ENCODE results near the gene CYP1A2. TPM values are rescaled to one million over a fixed set of nuclear protein-coding genes. Genes with fewer than 3 reads are reported as not detected.

Gene CYP1A2
- total RNA-seq, 2 experiments from 2014 or later = not detected

- Histone ChIP-seq H3K9me2 (ENCODE audit: insufficient read depth, low read length) (no peaks in the 10 kb centered on the region), H3K36me3 (ENCODE audit: insufficient read depth, low read length) (no peaks in the 10 kb centered on the region), H3K79me2 (ENCODE audit: insufficient read depth, low read depth, low read length) (no peaks in the 10 kb centered on the region), H3K4me3 (ENCODE audit: low read depth, low read length, poor library complexity, severe bottlenecking) (no peak overlapping the region), H2AFZ (ENCODE audit: low read length) (no peak overlapping the region), H3K27ac (ENCODE audit: low read depth, low read length, poor library complexity, severe bottlenecking) (no peak overlapping the region), H4K20me1 (ENCODE audit: insufficient read depth, low read length) (no peaks in the 10 kb centered on the region), H3K4me1 (ENCODE audit: insufficient read depth, low read length, poor library complexity, severe bottlenecking) (no peaks in the 10 kb centered on the region), H3K4me2 (ENCODE audit: low read length) (no peak overlapping the region), H3K9me3 (ENCODE audit: low read length) (no peaks in the 10 kb centered on the region)
- DNase-seq (ENCODE audit: low spot score) = no peak
- ChIA-PET POLR2A (interaction anchor here (0.7 kb wide), 1 partner anchor 1923 kb away, joined by 4 read pairs; no protein-coding TSS in a partner anchor), CTCF (ENCODE audit: unreplicated experiment) (no interaction called here)
- intact Hi-C loops (cut with micrococcal nuclease; ENCODE audit: unreplicated experiment) = no loop called here
- TF ChIP-seq EZH2phosphoT487 (IDR thresholded peaks at IDR 0.05; ENCODE audit: borderline replicate concordance, low read depth, low read length) (no peak), CTCF (conservative IDR thresholded peaks at IDR 0.05; ENCODE audit: low read length) (no peak)
- BruUV-seq (replicated peaks) = no TSS peak
These were observed 6.2 kb upstream of the CYP1A2 start for GRCh38 chr15:74742422-74742821.

DNA sequence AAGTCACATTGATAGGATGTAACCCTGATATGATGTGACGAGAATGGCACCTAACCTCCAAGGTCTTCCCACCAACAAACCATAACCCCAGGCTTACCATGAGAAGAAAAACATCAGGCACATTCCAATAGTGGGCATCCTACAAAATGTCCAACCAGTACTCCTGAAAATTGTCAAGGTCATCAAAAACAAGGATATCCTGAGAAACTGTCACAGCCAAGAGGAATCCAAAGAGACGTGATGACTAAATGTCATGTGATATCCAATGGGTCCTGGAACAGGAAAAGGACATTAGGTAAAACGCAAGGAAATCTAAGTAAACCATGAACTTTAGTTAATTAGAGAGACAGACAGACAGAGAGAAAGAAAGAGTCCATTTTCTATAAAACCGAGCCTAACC lies 2.3 kb upstream of the CYP1A2 start:
- Histone ChIP-seq H3K4me2 (ENCODE audit: low read length) (no peak overlapping the region), H3K4me3 (ENCODE audit: low read depth, low read length, poor library complexity, severe bottlenecking) (no peak overlapping the region), H3K79me2 (ENCODE audit: insufficient read depth, low read depth, low read length) (no peaks in the 10 kb centered on the region), H3K9me2 (ENCODE audit: insufficient read depth, low read length) (no peaks in the 10 kb centered on the region), H3K9me3 (ENCODE audit: low read length) (no peaks in the 10 kb centered on the region), H3K27ac (ENCODE audit: low read depth, low read length, poor library complexity, severe bottlenecking) (no peak overlapping the region), H2AFZ (ENCODE audit: low read length) (no peak overlapping the region), H4K20me1 (ENCODE audit: insufficient read depth, low read length) (no peaks in the 10 kb centered on the region), H3K4me1 (ENCODE audit: insufficient read depth, low read length, poor library complexity, severe bottlenecking) (no peaks in the 10 kb centered on the region), H3K36me3 (ENCODE audit: insufficient read depth, low read length) (no peaks in the 10 kb centered on the region)
- no peak for TF ChIP-seq EZH2phosphoT487 (IDR thresholded peaks at IDR 0.05; ENCODE audit: borderline replicate concordance, low read depth, low read length)
- TF ChIP-seq CTCF (conservative IDR thresholded peaks at IDR 0.05; ENCODE audit: low read length) = no peak
- BruUV-seq (replicated peaks) = no TSS peak
- POLR2A ChIA-PET = no interaction called here
- intact Hi-C loops (cut with micrococcal nuclease; ENCODE audit: unreplicated experiment) = loop anchor here (5.0 kb wide), 1 partner anchor 216 kb away; no protein-coding TSS in a partner anchor
- CTCF ChIA-PET (ENCODE audit: unreplicated experiment) = no interaction called here
- DNase-seq (ENCODE audit: low spot score) = no peak

DNA sequence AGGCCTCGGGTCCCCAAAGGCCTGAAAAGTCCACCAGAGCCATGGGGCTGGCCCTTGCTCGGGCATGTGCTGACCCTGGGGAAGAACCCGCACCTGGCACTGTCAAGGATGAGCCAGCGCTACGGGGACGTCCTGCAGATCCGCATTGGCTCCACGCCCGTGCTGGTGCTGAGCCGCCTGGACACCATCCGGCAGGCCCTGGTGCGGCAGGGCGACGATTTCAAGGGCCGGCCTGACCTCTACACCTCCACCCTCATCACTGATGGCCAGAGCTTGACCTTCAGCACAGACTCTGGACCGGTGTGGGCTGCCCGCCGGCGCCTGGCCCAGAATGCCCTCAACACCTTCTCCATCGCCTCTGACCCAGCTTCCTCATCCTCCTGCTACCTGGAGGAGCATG lies 1.2 kb downstream of the CYP1A2 start:
- no peak overlapping the region for H3K4me3 ChIP-seq (ENCODE audit: low read depth, low read length, poor library complexity, severe bottlenecking)
- no peak overlapping the region for H3K27ac ChIP-seq (ENCODE audit: low read depth, low read length, poor library complexity, severe bottlenecking)
- H3K4me1 ChIP-seq (ENCODE audit: insufficient read depth, low read length, poor library complexity, severe bottlenecking) = no peaks in the 10 kb centered on the region
- CTCF ChIA-PET (ENCODE audit: unreplicated experiment) = no interaction called here
- H3K36me3 ChIP-seq (ENCODE audit: insufficient read depth, low read length) = no peaks in the 10 kb centered on the region
- no peaks in the 10 kb centered on the region for H3K9me2 ChIP-seq (ENCODE audit: insufficient read depth, low read length)
- POLR2A ChIA-PET = no interaction called here
- BruUV-seq (replicated peaks) = no TSS peak
- intact Hi-C loops (cut with micrococcal nuclease; ENCODE audit: unreplicated experiment) = loop anchor here (5.0 kb wide), 1 partner anchor 212 kb away; no protein-coding TSS in a partner anchor
- no peak for TF ChIP-seq EZH2phosphoT487 (IDR thresholded peaks at IDR 0.05; ENCODE audit: borderline replicate concordance, low read depth, low read length)
- TF ChIP-seq CTCF (conservative IDR thresholded peaks at IDR 0.05; ENCODE audit: low read length) = no peak
- no peaks in the 10 kb centered on the region for H3K79me2 ChIP-seq (ENCODE audit: insufficient read depth, low read depth, low read length)
- no peaks in the 10 kb centered on the region for H4K20me1 ChIP-seq (ENCODE audit: insufficient read depth, low read length)
- no peaks in the 10 kb centered on the region for H3K9me3 ChIP-seq (ENCODE audit: low read length)
- no peak for DNase-seq (ENCODE audit: low spot score)
- H2AFZ ChIP-seq (ENCODE audit: low read length) = no peak overlapping the region
- no peak overlapping the region for H3K4me2 ChIP-seq (ENCODE audit: low read length)

Measured in OCI-LY7 (cell line).